Measurements from ENCODE around the gene ZFR.
"Not testable (repeated sequence)": the region's sequence is repeated elsewhere in the genome, so short reads cannot be mapped to it uniquely, and the experiment has no call there.

ZFR gene

DNA sequence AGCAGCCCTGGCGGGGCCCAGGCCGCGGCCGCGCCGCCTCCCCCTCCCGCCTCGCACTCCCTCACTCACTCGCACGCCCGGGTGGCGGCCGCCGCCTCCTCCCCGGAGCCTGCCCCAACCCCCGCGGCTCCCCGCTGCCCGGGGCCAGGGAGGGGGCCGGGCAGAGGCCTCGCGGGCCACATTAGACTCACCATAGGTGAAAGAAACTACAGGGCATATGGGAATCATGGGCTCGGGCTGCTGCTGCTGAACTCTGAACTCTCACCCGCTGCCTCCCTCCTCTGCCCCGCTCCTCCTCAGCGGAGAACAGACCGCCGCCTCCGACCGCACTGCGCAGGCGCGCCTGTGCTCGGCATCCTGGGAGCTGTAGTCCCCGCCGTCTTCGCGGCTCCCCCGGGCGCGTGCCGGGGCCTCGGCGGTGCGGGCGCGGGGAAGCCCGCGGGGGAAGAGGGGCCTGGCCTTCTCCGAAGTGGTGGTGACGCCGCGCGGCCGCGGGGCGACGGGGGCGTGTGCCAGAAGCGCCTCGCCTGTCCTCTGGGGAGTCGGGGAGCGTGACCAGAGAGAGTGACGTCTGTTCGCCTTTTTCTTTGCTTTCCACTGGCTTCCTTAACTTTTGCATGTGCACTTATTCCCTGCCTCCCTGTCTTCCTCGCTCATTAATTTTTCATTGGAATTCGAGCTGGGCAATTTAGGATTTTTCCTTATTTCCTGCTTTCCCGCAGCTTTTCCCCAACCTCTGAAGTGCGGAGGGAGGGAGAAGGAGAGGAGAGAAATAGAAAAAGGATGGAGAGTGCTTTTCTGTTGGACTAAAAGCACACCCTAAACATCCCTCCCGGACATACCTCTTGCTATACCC lies at the start of gene ZFR:
Gene ZFR, minus strand, starts transcription at position 310 of the 856 bp plus-strand sequence. Its CDS starts 82 bp downstream, at position 228.
- DNase-seq: peak; percentile 82

DNA sequence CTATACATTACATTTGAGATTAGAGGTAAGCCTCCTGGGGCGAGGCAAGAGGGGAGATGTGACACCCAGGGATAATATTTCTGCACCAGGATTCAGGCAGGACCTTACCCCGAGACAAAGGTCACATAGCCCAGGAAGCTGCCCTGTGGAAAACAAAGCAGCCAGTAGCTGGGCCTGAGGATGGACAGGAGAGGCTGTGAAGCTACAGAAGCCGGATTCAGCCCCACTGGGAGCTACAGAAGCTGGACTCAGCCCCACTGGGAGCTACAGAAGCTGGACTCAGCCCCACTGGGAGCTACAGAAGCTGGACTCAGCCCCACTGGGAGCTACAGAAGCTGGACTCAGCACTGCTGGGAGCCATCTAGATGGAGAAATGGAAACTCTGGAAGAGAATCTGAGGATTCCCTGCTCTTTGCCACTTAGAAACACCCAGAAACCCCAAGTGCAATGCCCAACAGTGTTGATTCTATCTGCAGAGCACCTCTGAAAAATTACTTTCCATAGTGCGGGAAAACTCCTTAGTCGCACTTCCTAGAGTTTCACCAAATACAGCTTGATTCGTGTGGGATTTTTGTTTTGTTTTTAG lies 46.5 kb upstream of the ZFR start:
- DNase-seq: no peak

DNA sequence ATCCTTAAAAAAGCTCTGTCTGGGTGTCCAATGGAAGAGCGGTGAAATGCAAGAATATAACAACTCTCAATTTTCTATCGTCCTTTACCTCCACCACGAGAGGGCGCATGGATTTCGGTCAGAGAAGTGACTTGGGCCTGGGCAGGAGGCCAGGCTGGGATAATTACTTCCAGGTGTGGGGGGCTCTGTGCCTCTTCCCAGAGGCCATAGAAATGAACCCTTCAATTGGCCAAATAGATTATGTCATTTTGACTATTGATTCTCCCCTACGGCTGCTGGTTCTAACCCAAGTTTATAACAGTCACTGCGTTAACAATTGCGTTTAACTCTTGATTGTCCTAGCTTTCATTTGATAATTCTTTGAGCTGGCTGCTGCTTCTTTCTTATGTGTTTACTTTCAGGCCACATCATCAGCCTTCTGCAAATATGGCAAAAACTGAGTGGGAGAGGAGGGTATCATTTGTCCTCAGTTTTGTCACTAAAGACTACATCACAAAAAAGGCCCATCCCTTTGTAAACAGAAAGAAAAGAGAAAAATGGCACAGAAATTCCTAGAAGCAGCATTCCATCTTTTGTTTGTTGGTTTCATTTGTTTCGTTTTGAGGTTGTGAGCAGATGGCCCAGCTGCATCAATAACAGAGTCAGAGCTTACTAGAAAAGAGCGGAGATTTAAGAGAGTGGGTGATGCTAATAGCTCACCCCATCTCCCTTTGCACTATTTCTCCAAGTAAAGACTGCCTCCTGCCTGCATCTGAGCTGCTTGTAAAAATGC lies 45.4 kb upstream of the ZFR start:
- peak; percentile 94 for DNase-seq

DNA sequence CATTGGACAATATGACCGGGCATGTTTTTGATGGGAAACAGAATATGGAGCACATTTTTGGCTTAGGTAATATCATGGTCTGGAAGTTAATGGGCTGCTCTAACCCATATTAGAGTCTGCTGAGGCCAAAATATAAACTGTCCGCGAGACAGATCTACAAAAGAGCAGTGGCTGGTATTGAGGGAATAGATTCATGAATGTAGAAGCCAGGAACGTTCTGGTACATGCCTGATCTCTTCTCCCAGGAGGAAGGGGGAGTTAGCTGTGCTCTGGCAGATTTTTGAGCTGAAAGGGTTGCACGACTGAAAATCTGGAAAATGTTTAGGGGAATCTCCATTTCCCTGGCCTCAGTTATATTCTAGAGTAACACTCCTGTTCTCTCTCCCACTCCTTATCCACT lies 42.9 kb upstream of the ZFR start:
- no peak for DNase-seq

DNA sequence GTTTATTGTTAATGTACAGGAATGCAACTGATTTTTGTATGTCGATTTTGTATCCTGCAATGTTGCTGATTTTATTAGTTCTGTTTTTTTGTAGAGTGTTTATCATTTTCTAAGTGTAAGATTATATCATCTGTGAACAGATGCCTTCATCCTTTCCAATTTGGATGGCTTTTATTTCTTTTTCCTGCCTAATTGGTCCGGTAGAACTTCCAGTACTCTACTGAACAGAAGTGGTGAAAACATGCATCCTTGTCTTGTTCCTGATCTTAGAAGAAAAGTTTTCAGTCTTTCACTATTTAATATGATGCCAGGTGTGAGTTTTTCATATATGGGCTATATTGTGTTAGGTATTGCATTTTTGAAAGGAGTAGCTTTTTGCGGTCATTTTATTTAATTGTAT lies 42.5 kb upstream of the ZFR start:
- no peak for DNase-seq

DNA sequence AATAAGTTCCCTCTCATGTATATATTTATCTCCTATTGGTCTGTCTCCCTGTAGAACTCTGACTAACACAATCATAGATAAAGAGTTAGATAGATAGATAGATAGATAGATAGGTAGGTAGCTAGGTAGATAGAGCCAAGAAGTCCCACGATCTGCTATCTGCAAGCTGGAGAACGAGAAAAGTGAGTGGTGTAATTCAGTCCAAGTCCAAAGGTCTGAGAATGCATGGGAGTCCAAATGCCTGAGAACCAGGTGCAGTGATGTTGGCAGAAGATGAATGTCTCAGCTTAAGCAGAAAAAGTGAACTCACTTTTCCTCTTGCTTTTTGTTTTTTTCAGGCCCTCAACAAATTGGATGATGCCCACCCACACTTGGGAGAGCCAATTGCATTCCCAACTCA lies 37.7 kb upstream of the ZFR start:
- DNase-seq: no peak

DNA sequence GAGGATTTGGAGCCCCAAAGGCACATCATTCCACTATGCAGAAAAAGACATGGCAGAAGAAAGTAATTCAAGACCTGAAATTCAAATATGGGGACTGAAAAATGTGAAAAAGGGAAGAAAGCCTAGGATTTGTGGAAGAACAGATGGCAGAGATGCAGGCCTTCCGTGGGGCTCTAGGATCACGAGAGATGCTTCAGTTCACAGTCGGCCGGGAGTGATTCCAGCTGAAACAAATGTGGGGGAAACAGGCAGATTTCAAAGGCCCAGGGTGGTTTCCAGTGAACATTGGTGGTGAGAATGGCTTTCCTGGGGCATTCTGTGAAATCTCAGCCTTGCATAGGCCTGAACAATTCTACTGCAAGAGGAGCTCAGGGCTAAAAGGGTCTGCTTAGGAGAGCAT lies 34.6 kb upstream of the ZFR start:
- DNase-seq: no peak

DNA sequence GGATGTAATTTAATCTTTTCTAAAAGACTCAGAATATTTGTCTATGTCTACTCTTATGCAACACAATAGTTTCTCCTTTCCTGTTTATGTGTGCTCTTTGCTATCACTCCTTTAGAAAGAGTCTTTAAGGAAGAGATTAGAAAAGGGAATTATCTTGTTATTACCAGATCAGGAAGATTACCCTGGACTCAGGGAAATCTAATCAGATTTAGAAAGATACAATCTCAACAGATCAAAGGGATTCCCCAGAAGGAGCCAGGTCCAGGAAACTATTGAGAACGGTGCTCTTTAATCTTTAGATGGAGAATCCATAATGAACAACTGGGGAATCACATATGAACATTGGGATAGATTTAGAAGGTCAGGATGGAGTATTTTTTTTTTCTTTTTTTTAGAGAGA lies 32.4 kb upstream of the ZFR start:
- no peak for DNase-seq

DNA sequence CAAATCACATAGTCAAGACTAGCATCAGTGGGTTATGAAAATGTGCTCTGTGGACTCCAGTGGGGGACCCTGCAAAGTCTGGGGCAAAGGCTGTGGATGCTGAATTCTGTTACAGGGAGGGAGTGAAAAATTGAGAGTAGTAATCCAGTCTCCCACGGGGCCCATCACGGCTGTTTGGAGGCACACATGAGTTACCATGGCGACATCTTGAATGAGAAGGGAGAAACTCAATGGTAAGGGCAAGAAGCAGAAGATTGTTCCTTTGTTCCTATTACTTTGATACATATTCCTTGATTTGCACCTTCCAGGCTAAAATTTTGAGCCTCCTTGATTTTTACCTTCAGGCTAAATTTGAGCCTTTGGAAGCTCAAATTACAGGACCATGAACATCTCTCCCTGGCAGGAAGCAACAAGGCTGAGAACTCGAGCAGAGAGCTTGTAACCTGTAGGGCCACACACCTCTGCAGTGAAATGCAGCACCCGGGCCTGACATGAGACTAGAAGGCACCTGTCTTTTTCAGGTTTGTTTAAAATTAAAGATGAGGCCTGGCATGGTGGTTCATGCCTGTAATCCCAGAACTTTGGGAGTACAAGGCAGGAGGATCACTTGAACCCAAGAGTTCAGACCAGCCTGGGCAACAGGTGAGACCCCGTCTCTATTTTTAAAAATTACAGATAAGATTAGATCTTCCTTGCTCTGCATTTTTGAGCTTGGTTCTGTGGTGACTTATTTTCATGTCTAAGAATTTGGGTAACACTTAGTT lies 31.0 kb upstream of the ZFR start:
- DNase-seq: no peak

DNA sequence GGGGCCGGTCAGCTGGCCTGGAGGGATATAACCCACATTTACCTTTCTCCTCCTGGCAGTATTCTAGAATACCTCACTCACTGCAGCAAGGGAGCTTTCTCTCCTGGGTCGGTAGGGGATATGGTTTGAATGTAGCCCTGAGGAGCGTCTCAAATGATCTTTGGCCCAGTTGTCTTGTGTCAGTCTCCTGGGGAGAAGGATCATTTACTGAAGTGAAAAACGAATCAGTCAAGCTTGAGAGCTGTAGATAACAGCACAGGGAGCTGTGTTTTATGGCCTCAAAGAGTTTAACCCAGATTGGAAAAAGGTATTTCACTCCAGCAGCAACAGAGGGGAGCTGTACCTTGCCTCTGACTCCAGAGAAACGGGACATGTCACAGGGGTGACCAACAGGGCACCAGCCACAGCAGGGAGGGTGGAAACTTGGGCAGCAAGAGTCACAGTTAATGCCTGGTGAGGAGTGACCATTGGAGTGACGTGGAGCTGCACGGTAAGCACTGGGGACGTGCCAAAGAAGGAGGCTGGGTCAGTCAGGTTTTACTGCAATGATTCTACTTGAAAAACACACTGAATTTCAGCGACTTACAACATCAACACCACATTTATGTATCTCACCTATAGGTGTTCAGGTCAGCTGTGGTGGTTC lies 29.8 kb upstream of the ZFR start:
- no peak for DNase-seq

DNA sequence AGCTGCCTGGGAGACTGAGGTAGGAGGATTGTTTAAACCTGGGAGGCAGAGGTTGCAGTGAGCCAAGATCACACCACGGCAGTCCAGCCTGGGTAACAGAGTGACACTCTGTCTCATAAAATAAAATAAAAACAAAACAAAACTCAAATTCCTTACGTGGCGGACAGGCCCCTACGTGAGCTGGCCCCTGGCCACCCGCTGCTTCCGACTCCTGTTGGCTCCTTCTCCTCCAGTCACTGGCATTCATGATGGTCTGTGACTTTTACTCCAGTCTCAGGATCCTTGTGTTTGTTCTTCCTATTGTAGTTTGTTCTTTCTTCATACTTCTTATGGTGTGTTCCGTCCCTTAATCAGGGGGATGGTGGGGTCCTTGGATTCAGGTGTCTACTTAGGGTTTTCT lies 28.5 kb upstream of the ZFR start:
- DNase-seq: no peak

DNA sequence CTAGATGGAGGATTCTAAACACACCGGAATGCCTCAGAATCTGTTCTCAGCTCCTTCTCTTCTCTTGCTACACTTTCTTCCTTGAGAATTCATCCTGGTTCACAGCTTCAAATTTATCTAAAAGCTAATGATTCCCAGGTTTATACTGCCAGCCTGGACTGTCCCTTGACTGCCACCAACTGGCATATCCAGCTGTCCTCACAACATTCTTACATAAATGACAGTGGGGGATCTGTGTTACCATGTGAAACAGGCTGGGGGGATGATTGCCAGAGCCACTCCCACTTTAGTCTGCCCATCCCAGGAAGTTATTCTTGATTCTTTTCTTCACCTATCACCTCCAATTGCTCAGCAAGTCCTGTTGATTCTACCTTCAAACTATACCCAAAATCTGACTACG lies 27.2 kb upstream of the ZFR start:
- no peak for DNase-seq

DNA sequence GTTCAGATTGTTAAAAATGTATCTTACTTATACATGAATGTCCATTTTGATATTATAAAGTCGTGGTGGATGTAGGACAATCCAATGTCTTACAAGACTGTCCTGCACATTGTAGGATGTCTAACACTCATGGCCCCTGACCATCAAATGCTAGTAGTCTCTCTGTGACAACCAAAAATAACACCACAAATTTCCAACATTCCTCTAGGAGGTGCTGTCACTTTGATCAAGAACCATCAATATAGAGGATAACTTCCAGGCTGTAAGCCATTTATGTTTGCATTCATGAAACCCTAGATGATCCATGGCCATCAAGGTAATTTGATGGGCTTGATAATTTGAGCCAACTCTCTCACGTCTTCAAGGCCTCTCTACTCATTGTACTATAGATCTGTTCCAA lies 20.5 kb upstream of the ZFR start:
- no peak for DNase-seq

DNA sequence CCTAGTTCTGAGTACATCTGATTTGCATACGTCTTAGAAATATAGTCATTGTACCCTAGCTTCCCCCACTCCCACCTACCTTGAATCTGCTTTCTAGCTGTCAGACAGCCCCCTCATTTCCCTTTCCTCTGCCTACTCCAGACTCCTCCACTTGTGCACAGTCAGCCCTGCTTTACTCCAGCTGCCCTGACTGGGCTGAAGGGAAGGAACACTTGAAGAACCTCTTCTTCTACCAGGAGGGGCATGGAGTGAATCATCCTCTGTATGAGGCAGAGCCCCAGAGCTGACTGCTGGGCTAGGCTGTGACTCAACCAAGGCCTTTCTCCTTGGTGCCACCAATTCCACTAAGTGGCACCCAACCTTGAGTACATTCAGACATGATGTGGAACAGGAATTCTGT lies 18.1 kb upstream of the ZFR start:
- DNase-seq: no peak

DNA sequence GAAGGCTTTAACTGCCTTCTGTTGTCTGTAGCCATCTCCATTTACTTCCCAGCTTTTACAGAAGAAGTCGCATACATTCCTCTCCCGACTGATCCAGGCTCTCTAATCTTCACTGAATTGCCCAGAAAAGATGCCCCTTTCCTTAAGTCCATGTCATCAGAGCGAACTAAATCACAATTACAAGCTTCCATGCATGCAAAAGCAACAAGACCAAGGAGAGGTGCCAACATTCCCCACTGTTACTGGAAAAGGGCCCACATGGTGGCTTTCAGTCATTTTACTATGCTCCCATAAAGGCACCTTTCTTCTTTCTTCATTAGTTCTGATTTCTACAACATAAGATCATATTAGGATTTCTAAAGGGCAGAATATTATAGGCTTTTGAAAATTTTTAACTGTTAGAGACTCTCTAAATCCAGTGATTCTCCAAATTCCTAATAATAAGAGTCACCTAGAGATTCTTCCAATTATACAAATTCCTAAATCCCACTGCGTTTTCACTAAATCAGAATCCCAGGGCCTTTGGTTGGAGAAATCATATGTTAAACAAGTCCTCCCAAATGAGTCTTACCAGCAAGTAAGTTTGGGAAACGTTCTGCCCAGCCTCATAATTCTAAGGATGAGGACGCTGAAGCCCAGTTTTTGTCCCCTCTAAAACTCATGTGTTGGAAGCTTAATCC lies 17.0 kb upstream of the ZFR start:
- DNase-seq: no peak

DNA sequence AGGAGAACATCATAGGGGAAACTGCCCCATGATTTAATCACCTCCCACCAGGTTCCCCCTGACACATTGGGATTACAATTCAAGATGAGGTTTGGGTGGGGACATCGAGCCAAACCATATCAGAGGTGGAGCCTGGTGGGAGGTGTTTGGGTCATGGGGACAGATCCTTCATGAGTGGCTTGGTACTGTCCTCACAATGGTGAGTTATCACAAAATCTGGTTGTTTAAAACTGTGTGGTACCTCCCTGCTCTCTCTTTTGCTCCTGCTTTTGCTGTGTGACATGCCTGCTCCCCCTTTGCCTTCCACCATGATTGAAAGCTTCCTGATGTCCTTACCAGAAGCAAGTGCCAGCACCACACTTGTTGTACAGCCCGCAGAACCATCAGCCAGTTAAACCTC lies 16.2 kb upstream of the ZFR start:
- DNase-seq: no peak

DNA sequence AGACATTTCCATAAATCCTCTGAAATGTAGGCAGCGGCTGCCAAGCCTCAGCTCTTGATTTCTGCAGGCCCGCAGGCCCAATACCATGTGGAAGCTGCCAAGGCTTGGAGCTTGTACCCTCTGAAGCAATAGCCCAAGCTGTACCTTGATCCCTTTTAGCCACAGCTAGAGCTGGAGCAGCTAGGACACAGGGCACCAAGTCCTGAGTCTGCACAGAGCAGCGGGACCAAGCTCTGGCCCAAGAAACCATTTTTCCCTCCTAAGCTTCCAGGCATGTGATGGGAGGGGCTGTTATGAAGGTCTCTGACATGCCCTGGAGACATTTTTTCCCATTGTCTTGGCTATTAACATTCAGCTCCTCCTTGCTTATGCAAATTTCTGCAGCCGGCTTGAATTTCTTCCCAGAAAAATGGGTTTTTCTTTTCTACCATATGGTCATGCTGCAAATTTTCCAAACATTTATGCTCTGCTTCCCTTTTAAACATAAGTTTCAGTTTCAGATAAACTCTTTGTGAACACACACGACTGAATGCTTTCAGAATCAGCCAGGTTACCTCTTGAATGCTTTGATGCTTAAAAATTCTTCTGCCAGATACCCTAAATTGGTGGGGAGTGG lies 14.4 kb upstream of the ZFR start:
- DNase-seq: no peak

DNA sequence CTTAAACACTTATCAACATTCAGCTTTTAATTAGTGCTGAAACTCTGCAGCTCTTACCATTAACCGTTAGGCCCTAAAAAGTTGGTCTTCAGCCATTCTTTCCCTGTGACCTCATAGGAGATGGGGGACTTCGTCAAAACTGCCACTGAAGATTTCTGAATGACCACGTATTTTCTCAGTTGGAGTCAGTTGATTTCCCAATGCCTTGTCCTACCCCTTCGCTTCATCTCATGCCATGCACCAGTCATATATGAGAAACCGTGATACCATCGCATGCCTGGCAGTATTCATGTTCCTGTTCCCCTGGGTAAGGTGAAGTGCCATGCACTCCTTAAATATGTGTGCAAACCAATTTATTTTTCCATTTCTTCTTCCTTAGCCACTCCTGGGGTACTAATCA lies 10.8 kb upstream of the ZFR start:
- no peak for DNase-seq

DNA sequence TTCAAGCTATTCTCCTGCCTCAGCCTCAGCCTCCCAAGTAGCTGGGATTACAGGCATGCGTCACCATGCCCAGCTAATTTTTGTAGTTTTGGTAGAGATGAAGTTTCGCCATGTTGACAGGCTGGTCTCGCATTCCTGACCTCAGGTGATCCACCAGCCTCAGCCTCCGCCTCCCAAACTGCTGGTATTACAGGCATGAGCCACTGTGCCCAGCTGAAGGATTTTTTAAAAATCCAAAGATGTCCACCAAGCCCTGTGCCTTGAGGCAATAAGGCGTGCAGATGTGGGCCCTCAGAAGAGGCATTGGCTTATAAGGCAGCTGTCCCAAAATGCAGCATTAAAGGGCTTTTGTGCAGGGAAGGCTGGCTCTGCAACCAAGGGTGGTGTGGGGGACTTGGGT lies 10.3 kb upstream of the ZFR start:
- no peak for DNase-seq

DNA sequence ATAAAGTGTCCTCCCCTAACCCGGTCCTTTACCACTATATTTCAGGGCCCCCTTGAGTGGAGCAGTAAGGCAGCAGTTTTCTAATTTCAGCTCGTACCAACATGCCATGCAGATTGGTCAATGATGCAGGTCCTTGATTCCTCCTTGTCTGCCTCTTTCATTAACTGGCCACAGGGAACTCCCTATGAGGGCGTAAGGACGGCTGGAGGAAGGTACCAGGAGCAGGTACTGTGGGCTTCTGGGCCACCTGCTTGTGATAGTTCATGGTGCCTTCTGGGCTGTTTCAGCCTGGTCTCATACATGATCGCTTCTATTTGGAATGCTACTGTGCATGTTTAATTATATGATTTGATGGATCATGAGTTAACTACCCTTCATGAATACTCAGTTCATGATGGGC lies 9.4 kb upstream of the ZFR start:
- DNase-seq: no peak

DNA sequence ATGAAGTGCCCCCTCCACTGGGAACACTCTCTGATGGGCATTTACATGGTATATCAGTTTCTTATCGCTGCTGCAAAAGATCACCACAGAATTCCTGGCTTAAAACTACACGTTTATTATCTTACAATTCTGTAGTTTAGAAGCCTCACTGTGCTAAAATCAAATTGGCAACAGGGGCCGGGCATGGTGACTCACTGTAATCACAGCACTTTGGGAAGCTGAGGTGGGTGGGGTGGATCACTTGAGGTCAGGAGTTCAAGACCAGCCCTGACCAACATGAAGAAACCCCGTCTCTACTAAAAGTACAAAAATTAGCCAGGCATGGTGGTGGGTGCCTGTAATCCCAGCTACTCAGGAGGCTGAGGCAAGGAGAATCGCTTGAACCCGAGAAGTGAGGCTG lies 7.8 kb upstream of the ZFR start:
- not testable (repeated sequence) for DNase-seq

DNA sequence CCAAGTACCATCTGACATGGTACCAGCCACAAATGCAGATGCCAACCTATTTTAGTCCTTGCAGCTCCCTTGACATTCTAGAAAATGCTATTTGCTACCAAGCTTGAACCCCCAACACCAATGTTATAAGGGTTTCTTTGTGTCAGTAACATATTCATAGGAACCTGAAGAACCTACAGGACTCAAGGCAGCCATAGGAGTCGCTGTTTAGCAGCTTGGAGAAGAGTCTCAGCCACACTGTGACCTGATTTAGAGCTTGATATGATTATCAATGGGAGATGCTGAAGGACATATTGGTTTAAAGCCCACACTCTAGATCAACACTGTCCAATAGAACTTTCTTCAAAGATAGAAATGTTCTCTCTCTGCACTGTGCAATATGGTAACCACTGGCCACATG lies 6.4 kb upstream of the ZFR start:
- DNase-seq: no peak

Measured in NCI-H1105 (cell line).